Gastrocnemius medialis (tissue), 4 donors: ENCODE measurements around the gene PDK4. TPM values are rescaled to one million over a fixed set of nuclear protein-coding genes. Genes with fewer than 3 reads are reported as not detected.

ENCODE experiments used
- ATAC-seq, 2 donors: fragments of 150-250 bp; one replicate each; pipeline ENCODE4 v1.9.1; 2016
- DNase-seq, 2 donors: peaks; one replicate each; pipeline ENCODE4 v3.0.0-alpha.2; 2019
- H3K27ac ChIP-seq, 4 donors: fragments of 200-600 bp; sonication (generic); 1 replicate in 1 of 4; 2 replicates in 3 of 4; pipeline ENCODE4 v1.5.1; 2016 to 2018; ENCODE audit warnings: mild to moderate bottlenecking in 2 of 4, moderate library complexity in 1 of 4
- H3K27me3 ChIP-seq, 3 donors: fragments of 200-600 bp; sonication (generic) in 2 of 3; 1 replicate in 1 of 3; 2 replicates in 2 of 3; pipeline versions ENCODE4 v1.5.1 to v1.6.0; 2016 to 2019; ENCODE audit warnings: mild to moderate bottlenecking in 1 of 3, moderate library complexity in 1 of 3
- H3K36me3 ChIP-seq, 2 donors: fragments of 200-600 bp; sonication (generic) in 1 of 2; one replicate each; pipeline ENCODE4 v1.5.1; 2017 to 2018
- H3K4me1 ChIP-seq, 2 donors: fragments of 200-600 bp; sonication (generic) in 1 of 2; one replicate each; pipeline ENCODE4 v1.5.1; 2016 to 2017; ENCODE audit warnings: mild to moderate bottlenecking in 2 of 2
- H3K4me3 ChIP-seq, 4 donors: fragments of 200-600 bp; sonication (generic) in 3 of 4; 1 replicate in 1 of 4; 2 replicates in 3 of 4; pipeline ENCODE4 v1.5.1; 2016 to 2019; ENCODE audit warnings: mild to moderate bottlenecking in 2 of 4
- H3K9me3 ChIP-seq, 3 donors: fragments of 200-600 bp; sonication (generic) in 2 of 3; 1 replicate in 1 of 3; 2 replicates in 2 of 3; pipeline ENCODE4 v1.5.1; 2016 to 2019
- CTCF ChIP-seq, 5 experiments: fragments of 450-650 bp in 3 of 5; fragments of 200-600 bp in 2 of 5; sonication (generic) in 2 of 5; IDR thresholded peaks in 4 of 5; conservative IDR thresholded peaks in 1 of 5; 1 replicate in 4 of 5; 2 replicates in 1 of 5; pipeline ENCODE4 v1.5.1; 2016 to 2019; ENCODE audit warnings: antibody characterized with exemption in 5 of 5, mild to moderate bottlenecking in 3 of 5, moderate library complexity in 3 of 5
- POLR2A ChIP-seq, 2 donors: fragments of 450-650 bp; IDR thresholded peaks; one replicate each; pipeline ENCODE4 v1.6.1; 2017; ENCODE audit warnings: antibody characterized with exemption in 2 of 2, mild to moderate bottlenecking in 2 of 2, moderate library complexity in 2 of 2
- in situ Hi-C, 4 donors: fragments of 200-750 bp; cut with MboI; loops; one replicate each; pipeline versions ENCODE4 v1.15.0 to v1.8.0; 2017; ENCODE audit warnings: low sequenced_read_pairs in 4 of 4
- intact Hi-C: fragments of 100-400 bp; cut with DNase I; formaldehyde crosslinking; loops from one replicate; pipeline ENCODE4 v1.15.1; 2023; ENCODE audit warnings: low total_unique reads
- total RNA-seq, 4 donors: library from RNA; depleted of rRNA; stranded (reverse); fragments of >200 nt; gene quantifications; one replicate each; pipeline versions ENCODE4 v1.1.0 to v1.2.3, GENCODE V29; 2016

Gene PDK4
- total RNA-seq, 4 donors from 2014 or later, result 2,371 to 5,827 (median 4,654) TPM

DNA sequence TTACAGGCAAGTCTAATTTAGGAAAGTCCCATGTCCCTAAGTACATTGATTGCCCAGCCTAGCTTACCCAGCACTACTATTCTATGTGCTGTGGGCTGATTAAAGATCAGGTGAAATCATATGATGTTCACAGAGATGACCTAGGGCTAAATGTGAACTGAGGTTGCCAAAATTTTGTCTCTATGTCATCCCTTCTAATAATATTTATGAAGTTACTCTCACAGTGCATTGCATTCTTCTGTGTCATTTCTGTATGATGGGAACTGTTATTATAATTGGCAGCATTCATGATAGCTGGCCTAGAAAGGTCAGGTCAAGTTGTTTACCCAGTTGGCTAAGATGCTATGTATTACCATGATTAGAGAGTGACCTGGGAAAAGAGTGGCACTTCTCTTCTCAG is 2.8 kb upstream of the PDK4 start:
- TF ChIP-seq CTCF (IDR thresholded peaks at IDR 0.05 in 4 of 5, conservative IDR thresholded peaks at IDR 0.05 in 1 of 5), result no peak
- TF ChIP-seq POLR2A (IDR thresholded peaks at IDR 0.05), result peak in 1 of 2 donors; percentile 45
- intact Hi-C loops, result loop anchor here (1.0 kb wide), 2 partner anchors 9 to 61 kb away; no protein-coding TSS in a partner anchor
- ATAC-seq (peak; percentile 59 to 66), DNase-seq (peak; percentile 45 to 63)
- Histone ChIP-seq H3K27me3 (no peaks in the 10 kb centered on the region), H3K9me3 (no peaks in the 10 kb centered on the region), H3K4me3 (no peak overlapping the region), H3K27ac (peak overlapping the region; percentile 91 to 97 (median 96)), H3K4me1 (peaks cover 27 to 46% of the 10 kb centered on the region in 2 donors), H3K36me3 (peaks cover 14 to 21% of the 10 kb centered on the region in 2 donors)
- in situ Hi-C loops, result loop anchor here in 3 of 4 donors (5.0 to 10.0 kb wide), 3 partner anchors 47 to 86 kb away; no protein-coding TSS in a partner anchor

- Histone ChIP-seq H3K36me3 (peaks cover 14 to 27% of the 10 kb centered on the region in 2 donors), H3K4me3 (peak overlapping the region in 2 of 4 donors; percentile 7 to 9), H3K27ac (peak overlapping the region; percentile 91 to 97 (median 96)), H3K9me3 (no peaks in the 10 kb centered on the region), H3K4me1 (peaks cover 27 to 46% of the 10 kb centered on the region in 2 donors), H3K27me3 (no peaks in the 10 kb centered on the region)
- in situ Hi-C loops (loop anchor here in 3 of 4 donors (5.0 to 10.0 kb wide), 3 partner anchors 46 to 86 kb away; no protein-coding TSS in a partner anchor), intact Hi-C loops (no loop called here)
- DNase-seq (no peak), ATAC-seq (no peak)
- no peak for TF ChIP-seq CTCF (IDR thresholded peaks at IDR 0.05 in 4 of 5, conservative IDR thresholded peaks at IDR 0.05 in 1 of 5)
- TF ChIP-seq POLR2A (IDR thresholded peaks at IDR 0.05), result no peak
Measured at GRCh38 chr7:95598511-95598910, 2.2 kb upstream of the PDK4 start.

DNA sequence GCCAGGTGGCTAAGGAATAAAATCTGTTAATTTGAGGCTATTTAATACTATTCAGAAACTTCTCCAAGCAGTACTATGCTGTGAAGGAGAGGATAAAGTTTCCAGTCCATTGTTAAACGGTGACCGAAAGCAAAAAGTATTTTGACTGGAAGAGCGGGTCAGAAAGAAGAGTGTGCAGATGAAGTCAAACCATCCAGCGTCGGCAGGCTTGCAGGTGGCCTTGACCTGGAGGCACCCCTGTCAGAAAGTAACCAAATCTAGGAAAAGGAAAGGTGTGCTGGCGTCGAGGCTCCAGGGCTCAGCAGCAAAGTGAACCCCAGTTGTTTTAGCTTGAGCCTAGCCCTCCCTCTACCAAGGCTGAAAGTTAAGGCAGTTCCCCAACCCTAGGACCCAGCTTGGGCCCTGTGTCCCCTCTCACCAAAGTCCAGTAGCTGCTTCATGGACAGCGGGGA is 544 bp downstream of the PDK4 start:
- H3K27ac ChIP-seq, result peak overlapping the region; percentile 91 to 97 (median 96)
- in situ Hi-C loops (loop anchor here in 3 of 4 donors (5.0 to 10.0 kb wide), 3 partner anchors 43 to 89 kb away; no protein-coding TSS in a partner anchor), intact Hi-C loops (loop anchor here (1.0 kb wide), 3 partner anchors 14 to 89 kb away; no protein-coding TSS in a partner anchor)
- peak overlapping the region; percentile 78 to 94 (median 87) for H3K4me3 ChIP-seq
- ATAC-seq (no peak), DNase-seq (no peak)
- peaks cover 25 to 54% of the 10 kb centered on the region in 2 donors for H3K36me3 ChIP-seq
- TF ChIP-seq POLR2A (IDR thresholded peaks at IDR 0.05), result no peak
- TF ChIP-seq CTCF (IDR thresholded peaks at IDR 0.05 in 4 of 5, conservative IDR thresholded peaks at IDR 0.05 in 1 of 5), result no peak
- H3K27me3 ChIP-seq, result no peaks in the 10 kb centered on the region
- H3K9me3 ChIP-seq, result no peaks in the 10 kb centered on the region
- peaks cover 26 to 32% of the 10 kb centered on the region in 2 donors for H3K4me1 ChIP-seq

DNA sequence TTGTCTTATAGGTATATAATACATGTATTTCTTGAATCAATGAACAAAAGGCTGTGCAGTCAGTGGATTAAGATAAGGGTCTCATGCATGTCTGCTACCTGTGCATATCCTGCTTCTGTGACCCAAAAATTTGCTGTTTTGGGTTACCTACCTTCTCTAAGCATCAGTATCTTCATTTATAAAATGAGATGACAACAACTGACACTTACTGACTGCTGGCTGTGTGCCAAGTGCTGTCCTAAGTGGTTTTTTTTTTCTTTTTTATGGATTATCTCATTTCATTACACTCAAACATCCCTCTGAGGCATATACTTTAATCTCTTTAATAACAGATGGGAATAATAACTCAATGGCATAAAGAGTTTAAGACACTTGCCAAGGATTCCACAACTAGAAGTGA is 2.1 kb downstream of the PDK4 start:
- DNase-seq (no peak), ATAC-seq (no peak)
- Histone ChIP-seq H3K27me3 (no peaks in the 10 kb centered on the region), H3K27ac (peak overlapping the region; percentile 91 to 97 (median 96)), H3K9me3 (no peaks in the 10 kb centered on the region), H3K4me3 (peak overlapping the region; percentile 78 to 94 (median 87)), H3K4me1 (peaks cover 15 to 33% of the 10 kb centered on the region in 2 donors), H3K36me3 (peaks cover 25 to 70% of the 10 kb centered on the region in 2 donors)
- in situ Hi-C loops (loop anchor here in 3 of 4 donors (5.0 to 10.0 kb wide), 4 partner anchors 49 to 91 kb away; no protein-coding TSS in a partner anchor), intact Hi-C loops (no loop called here)
- no peak for TF ChIP-seq CTCF (IDR thresholded peaks at IDR 0.05 in 4 of 5, conservative IDR thresholded peaks at IDR 0.05 in 1 of 5)
- peak in 1 of 2 donors; percentile 8 for TF ChIP-seq POLR2A (IDR thresholded peaks at IDR 0.05)
